ENCODE measurements around the gene DSC2.
"Not testable (repeated sequence)": the region's sequence is repeated elsewhere in the genome, so short reads cannot be mapped to it uniquely, and the experiment has no call there.

Gene DSC2

DNA sequence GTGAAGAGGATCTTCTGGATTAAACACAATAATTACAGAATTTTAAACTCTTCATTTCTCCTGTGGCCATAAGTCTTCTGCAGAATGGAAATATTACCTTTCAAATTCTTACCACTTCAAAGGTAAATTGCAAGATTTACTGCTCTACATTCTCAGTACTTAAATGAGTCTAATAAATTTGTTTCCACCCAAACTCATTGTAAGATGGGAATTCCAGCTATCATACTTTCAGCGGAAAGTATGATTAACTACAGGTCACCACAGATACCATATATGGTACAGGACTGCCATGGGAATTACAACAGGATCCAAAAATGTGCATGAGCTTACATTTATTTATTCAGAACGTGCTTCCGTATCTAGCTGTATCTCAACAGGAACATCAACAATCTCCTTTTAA, 62.8 kb downstream of the DSC2 start:
- no peaks in the 10 kb centered on the region for H3K4me1 ChIP-seq (ENCODE audit: control insufficient read depth, insufficient read depth, low read length)
- H3K9ac ChIP-seq (ENCODE audit: low read length), result no peak overlapping the region
- H3K27me3 ChIP-seq (ENCODE audit: control insufficient read depth, insufficient read depth, low read length), result peaks cover 16% of the 10 kb centered on the region
- H3K27ac ChIP-seq (ENCODE audit: low read depth, low read length), result no peak overlapping the region
- H3K36me3 ChIP-seq (ENCODE audit: control insufficient read depth, insufficient read depth, low read length), result no peaks in the 10 kb centered on the region
- no peak overlapping the region for H3K4me3 ChIP-seq (ENCODE audit: low read length)

DNA sequence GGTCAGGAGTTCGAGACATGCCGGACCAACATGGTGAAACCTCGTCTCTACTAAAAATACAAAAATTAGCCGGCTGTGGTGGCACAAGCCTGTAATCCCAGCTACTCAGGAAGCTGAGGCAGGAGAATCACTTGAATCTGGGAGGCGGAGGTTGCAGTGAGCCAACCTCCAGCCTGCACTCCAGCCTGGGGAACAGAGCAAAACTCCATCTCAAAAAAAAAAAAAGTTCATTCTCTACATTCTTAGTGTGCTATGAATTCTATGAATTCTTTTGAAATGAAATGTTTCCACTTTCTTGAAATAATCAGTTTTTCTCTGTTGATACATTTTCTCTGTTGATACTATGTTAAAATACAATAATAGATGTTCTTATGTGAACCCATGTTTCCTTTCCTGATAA, 64.5 kb downstream of the DSC2 start:
- not testable (repeated sequence) for H3K27ac ChIP-seq (ENCODE audit: low read depth, low read length); H3K9ac ChIP-seq (ENCODE audit: low read length); H3K4me3 ChIP-seq (ENCODE audit: low read length); H3K36me3 ChIP-seq (ENCODE audit: control insufficient read depth, insufficient read depth, low read length); H3K4me1 ChIP-seq (ENCODE audit: control insufficient read depth, insufficient read depth, low read length)
- H3K27me3 ChIP-seq (ENCODE audit: control insufficient read depth, insufficient read depth, low read length), result peaks cover 16% of the 10 kb centered on the region

- no peak overlapping the region for H3K27ac ChIP-seq (ENCODE audit: low read depth, low read length)
- H3K36me3 ChIP-seq (ENCODE audit: control insufficient read depth, insufficient read depth, low read length), result no peaks in the 10 kb centered on the region
- no peak overlapping the region for H3K9ac ChIP-seq (ENCODE audit: low read length)
- H3K27me3 ChIP-seq (ENCODE audit: control insufficient read depth, insufficient read depth, low read length), result no peaks in the 10 kb centered on the region
- no peak overlapping the region for H3K4me3 ChIP-seq (ENCODE audit: low read length)
- H3K4me1 ChIP-seq (ENCODE audit: control insufficient read depth, insufficient read depth, low read length), result no peaks in the 10 kb centered on the region
Measured at GRCh38 chr18:31034541-31034940, 67.7 kb downstream of the DSC2 start.

DNA sequence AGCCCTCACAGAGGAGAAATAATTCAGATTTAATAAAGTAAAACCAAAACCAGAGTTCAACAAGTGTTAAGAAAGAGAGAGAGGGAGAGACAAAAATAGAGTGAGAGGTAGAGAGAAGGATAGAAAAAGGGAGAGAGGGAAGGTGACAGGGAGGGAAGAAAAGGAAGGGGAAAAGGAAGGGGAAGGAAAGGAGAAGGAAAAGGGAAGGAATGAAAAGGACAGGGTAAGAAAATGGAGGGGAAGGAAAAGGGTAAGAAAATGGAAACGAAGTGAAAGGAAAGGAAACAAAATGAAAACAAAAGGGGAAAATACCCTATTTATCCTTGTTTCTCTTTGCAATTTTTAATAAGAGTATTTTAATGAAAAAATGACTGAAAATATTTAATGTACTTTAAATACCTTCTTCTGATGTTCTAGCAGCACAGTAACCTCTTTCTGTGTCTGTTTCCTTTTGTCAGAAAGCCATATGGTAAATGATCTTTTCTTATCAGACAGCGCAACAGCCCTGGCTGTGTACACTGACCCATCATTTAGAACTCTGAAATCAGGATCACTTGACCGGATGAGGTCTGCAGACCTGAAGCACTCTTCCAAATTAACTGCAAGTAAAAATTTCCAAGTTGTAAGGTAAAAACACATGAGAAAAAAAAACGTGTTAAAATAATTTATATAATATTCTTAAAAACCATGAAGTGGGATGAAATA, 71.5 kb downstream of the DSC2 start:
- no peak overlapping the region for H3K4me3 ChIP-seq (ENCODE audit: low read length)
- H3K4me1 ChIP-seq (ENCODE audit: control insufficient read depth, insufficient read depth, low read length), result no peaks in the 10 kb centered on the region
- no peak overlapping the region for H3K27ac ChIP-seq (ENCODE audit: low read depth, low read length)
- H3K36me3 ChIP-seq (ENCODE audit: control insufficient read depth, insufficient read depth, low read length), result no peaks in the 10 kb centered on the region
- H3K9ac ChIP-seq (ENCODE audit: low read length), result no peak overlapping the region
- no peaks in the 10 kb centered on the region for H3K27me3 ChIP-seq (ENCODE audit: control insufficient read depth, insufficient read depth, low read length)

DNA sequence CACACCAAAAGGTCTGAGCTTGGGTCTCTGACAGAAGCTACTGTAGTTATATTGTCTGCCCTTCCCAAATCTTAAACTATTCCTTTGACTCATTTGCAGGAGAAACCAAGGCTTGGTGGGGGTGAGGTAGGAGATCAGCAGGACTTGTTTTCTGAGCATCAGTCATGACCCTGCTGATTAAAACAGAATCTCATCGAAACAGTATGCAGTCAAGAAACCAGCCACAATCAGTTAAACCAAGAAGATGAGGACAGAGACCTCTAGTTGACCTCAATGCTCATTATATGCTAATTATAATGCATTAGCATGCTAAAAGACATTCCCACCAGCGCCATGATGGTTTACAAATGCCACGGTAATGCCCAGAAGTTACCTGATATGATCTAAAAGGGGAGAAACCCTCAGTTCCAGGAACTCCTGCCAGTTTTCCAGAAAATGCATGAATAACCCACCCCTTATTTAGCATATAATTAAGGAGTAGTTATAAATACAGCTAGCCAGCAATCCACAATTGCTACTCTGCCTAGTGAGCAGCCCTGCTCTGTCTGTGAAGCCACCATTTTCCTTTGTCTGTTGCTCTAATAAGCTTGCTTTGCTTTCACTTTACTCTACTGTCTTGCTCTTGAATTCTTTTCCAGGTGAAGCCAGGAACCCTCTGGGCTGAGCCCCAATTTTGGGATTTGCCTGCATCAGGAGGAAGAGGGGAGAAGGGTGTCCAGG, 86.3 kb downstream of the DSC2 start:
- no peaks in the 10 kb centered on the region for H3K27me3 ChIP-seq (ENCODE audit: control insufficient read depth, insufficient read depth, low read length)
- H3K9ac ChIP-seq (ENCODE audit: low read length), result no peak overlapping the region
- H3K4me1 ChIP-seq (ENCODE audit: control insufficient read depth, insufficient read depth, low read length), result no peaks in the 10 kb centered on the region
- H3K36me3 ChIP-seq (ENCODE audit: control insufficient read depth, insufficient read depth, low read length), result no peaks in the 10 kb centered on the region
- no peak overlapping the region for H3K4me3 ChIP-seq (ENCODE audit: low read length)
- no peak overlapping the region for H3K27ac ChIP-seq (ENCODE audit: low read depth, low read length)

- not testable (repeated sequence) for H3K36me3 ChIP-seq (ENCODE audit: control insufficient read depth, insufficient read depth, low read length); H3K9ac ChIP-seq (ENCODE audit: low read length); H3K4me1 ChIP-seq (ENCODE audit: control insufficient read depth, insufficient read depth, low read length); H3K4me3 ChIP-seq (ENCODE audit: low read length); H3K27ac ChIP-seq (ENCODE audit: low read depth, low read length); H3K27me3 ChIP-seq (ENCODE audit: control insufficient read depth, insufficient read depth, low read length)
Measured at GRCh38 chr18:31011455-31011854, 90.8 kb downstream of the DSC2 start.

DNA sequence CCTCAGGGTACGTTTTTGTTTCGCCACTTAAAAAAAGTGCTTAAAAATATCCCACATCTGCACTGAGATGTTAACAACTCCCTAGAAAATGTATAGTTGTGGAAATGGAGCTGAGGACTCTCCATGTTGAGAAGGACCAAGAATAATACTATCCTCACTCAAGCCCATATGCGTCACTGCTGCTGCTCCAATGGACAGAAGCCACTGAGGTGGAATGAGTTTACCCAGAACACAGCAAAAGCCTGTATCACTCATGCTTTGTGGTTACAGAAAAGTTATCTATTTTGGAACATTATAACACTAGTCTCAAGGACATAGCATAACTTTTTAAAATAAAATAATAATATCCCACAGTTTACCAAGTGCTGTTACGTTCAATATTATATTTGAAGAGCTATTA, 91.6 kb downstream of the DSC2 start:
- no peaks in the 10 kb centered on the region for H3K36me3 ChIP-seq (ENCODE audit: control insufficient read depth, insufficient read depth, low read length)
- H3K4me1 ChIP-seq (ENCODE audit: control insufficient read depth, insufficient read depth, low read length), result no peaks in the 10 kb centered on the region
- no peak overlapping the region for H3K27ac ChIP-seq (ENCODE audit: low read depth, low read length)
- H3K9ac ChIP-seq (ENCODE audit: low read length), result no peak overlapping the region
- no peak overlapping the region for H3K4me3 ChIP-seq (ENCODE audit: low read length)
- H3K27me3 ChIP-seq (ENCODE audit: control insufficient read depth, insufficient read depth, low read length), result no peaks in the 10 kb centered on the region

Data from rectal smooth muscle tissue (tissue), 1 donor.